HG03060 (cell line): ENCODE results near the gene HS3ST1.

Experiments used
- ATAC-seq: cut with Tn5 transposase; IDR thresholded peaks from one replicate; pipeline ENCODE4 v1.9.1; 2021; ENCODE audit warnings: low read depth, moderate number of reproducible peaks; ENCODE audit not compliant: unreplicated experiment

The HS3ST1 gene

GRCh38 chr4:11436084-11436483, 7.4 kb upstream of the HS3ST1 start:
- no peak for ATAC-seq

DNA sequence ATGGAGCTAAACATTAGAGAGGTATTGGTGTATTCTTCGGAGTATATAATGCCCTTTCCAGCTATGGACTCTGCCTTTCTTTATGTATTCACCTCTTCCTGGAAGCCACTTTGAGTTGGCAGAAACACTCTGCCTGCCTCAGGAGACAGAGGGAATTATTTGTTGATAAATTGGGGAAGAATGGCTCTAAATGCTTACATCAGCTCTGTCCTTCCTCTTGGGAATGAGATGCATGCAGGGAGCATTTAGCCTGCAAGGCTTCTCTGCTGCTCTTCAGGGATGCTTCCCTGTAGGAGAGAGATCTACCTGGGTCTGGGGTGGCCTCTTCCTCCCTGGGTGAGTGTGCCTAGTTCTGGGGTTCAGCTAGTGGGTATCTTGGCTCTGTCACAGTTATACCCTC, 6.9 kb upstream of the HS3ST1 start:
- no peak for ATAC-seq

- ATAC-seq = no peak
Observed at GRCh38 chr4:11431111-11431510, 2.4 kb upstream of the HS3ST1 start.

DNA sequence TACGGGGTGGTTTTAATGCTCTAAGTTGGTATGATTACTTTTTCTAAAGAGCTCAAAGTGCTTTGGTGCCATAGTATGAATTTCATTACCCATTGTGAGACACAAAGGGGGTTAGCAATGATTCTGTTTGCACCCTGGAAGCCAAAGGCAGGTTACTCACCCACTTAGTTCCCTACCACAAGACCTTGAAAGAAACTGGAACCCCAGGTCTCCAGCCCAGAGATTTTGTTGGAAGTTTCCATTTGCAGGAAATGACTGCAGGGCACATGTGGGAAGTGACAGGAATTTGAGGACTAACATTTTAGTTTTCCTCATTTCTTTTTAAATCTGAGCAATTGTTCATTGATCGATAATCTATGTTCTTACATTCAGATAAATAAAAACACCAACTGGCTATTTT, 1.8 kb upstream of the HS3ST1 start:
- no peak for ATAC-seq

GRCh38 chr4:11429699-11430045, 978 bp upstream of the HS3ST1 start:
- no peak for ATAC-seq

DNA sequence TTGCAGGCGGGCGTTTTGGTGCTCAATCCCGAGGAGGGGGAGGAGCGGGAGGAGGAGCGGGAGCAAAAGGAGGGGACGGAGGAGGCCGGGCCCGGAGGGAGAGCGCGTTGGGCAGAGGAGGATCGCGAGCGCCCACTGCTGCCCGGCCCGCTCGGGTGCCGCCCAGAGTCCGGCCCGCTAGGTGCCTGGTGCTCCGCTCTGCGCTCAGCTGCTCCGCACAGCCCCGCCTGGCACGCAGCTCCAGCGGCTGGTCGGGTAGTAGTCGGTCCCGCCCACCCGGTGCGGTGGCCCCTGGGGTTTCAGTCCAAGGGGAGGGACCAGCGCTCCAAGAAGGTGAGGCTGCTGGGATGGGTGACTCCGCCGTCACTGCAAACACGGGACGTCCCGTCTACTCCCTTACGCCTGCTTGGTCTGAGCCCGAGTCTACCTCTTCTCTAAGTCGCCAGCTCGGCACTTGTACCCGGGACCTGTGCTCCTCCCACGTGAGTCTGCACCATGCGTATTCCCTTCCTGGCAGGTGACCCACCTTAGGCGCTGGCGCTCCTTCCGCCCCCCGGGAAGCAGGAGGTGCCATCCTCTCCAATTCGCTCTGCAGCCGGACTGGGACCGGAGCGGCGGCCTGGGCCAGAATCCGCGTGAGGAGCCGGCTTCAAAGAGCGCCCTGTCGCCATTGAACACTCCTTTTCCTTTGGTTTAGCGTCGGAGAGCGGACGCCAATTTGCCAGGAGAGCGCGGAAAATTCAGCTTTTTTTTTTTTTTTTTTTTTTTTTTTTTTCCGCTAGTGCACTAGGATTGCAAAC, 405 bp upstream of the HS3ST1 start:
- peak; percentile 43 for ATAC-seq

DNA sequence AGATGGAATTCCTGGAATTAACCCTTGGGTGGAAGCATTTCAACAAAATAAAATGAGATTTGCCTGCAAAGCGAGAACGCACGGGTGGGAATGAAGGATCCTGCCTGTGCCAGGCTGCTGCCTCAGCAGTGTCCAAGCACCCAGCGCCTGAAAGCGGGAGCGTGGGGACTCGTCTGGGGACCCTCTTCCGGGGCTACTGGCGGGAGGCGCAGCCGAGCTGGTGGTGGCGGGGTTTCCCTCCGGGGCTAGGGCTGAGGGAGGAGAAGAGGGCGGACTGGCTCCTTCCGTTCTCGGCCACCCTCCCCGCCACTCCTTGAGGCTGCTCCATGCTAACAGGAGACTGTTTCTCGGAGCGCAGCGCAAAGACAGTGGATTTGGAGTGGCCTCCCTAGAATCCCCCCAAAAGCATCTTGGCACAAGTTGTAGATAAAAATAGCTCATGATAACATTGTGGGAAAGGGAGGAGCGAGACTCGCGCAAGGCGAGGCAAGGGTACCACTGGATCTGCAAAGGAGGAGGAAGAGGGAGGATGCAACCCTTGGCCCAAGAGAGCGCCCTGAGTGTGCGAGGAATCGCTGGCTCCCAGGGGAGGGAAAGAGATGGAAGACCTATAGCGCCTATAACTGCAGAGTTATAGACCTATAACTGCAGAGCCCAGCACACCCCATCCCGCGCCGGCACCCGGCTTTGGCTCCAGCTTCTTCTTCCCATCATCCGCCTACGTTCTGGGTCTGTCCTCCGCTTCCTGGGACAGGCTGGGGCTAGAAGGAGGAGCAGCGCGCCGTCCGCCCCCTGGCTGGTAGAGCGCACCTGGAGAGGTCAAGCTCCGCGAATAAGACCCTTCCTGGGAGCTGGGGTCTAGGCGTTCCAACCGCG, 1.3 kb downstream of the HS3ST1 start:
- no peak for ATAC-seq

DNA sequence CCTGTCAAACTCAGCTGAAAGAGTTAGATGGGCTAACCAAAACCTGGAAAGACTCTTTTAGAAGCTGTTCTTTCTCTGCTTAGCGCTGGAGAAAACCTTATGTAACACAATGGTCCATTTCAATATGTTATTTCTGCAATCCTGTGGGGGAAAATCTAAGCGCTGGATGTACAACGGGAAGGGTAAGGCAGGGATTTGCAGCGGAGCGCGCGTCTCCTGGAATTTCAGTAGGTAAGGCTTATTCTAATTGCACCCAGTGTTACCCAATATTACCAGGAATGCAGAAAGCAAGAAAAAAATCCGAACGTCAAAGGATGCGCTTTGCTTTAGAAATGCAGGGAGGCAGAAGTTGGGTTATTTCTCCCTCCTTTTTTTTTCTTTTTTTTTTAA, 2.0 kb downstream of the HS3ST1 start:
- ATAC-seq = no peak

DNA sequence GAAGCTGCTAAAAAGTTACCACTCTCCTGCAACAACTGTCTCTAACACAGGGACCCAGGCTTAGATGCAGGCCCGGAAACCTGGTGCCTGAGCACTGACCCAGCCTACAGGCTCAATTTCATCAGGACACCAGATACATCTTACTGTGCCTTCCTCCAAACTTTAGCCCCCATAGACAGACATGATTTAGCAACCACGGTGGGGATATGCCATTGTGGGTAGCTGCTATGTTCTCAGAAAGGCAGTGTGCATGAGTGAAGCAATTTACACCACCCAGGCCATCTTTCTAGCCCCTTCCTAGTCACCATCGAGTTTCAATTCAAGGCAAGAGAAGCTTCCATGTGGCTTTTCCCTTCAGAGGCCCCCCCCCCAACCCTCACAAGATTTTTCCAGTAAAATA, 2.7 kb downstream of the HS3ST1 start:
- ATAC-seq = no peak

GRCh38 chr4:11424856-11425255, 3.8 kb downstream of the HS3ST1 start:
- ATAC-seq = no peak

DNA sequence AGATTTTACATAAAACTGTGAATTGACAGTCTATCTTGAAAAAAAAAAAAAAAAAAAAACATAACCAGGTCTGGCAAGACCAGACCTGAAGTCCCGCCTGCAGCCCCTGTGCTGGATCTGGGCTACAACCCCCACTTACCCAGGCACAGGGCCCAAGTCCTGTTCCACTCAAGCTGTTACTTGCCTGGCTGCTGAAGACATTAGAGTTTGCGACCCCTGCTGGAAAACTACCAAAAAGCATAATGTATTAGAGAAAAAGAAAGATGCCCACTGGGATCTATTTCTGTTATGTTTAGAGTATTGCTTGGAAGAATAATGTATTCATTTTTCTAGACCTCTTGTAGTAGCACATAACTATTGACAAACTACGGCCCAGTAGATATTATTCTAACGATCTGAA, 4.7 kb downstream of the HS3ST1 start:
- no peak for ATAC-seq

DNA sequence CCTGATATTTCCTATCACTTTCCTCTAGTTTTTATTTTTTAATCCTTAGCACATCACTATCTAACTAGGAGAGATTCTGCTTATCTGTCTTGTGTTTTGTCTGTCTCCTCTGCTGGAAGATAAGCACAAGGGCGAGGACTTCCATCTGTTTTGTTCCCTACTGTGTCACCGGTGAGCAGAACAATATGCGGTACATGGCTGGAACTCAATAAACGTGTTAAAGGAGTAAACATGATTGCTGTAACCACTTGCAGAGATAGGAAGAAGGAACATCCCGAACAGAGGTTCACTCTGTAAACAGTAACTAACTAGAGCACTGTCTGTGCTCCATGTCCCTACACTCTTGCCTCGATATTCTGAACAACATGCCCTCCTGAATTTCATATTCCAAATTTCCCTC, 5.2 kb downstream of the HS3ST1 start:
- no peak for ATAC-seq

DNA sequence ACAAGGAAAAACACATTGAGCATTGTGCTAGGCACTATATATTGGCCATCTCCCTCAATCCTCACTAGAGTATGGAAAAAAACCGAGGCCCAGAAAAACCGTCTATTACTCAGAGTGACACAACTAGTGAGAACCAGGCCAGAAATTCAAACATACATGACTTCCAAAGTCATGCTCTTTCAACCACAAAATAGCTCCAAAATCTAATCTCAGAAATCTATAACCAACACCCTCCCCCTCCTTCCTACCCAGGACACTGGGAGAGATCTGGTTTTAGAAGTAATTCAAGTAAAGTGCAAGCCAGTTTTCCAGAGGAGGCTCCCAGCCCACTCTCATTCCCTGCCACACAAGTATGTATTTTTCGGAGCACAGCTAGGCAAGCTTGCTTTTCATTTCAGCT, 7.6 kb downstream of the HS3ST1 start:
- ATAC-seq = no peak

GRCh38 chr4:11420327-11420726, 8.4 kb downstream of the HS3ST1 start:
- no peak for ATAC-seq

DNA sequence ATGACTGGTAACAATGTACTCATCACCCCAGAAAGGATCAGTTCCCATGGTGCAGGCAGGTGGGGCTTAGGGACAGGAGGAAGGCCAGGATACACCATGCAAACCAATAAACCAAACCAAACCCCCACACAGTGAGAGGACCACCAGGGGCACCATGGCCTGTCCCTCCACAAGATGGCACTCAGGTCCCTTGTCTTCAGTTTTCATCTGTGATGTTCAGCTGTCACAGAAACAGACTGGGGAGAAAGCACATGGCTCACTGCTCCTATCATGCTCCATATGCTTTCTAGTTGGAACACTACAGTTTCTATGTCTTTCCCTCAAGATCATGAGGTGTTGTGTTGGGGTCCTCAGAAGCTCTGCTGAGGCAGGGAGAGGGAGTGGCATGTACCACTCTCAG, 10.1 kb downstream of the HS3ST1 start:
- no peak for ATAC-seq

DNA sequence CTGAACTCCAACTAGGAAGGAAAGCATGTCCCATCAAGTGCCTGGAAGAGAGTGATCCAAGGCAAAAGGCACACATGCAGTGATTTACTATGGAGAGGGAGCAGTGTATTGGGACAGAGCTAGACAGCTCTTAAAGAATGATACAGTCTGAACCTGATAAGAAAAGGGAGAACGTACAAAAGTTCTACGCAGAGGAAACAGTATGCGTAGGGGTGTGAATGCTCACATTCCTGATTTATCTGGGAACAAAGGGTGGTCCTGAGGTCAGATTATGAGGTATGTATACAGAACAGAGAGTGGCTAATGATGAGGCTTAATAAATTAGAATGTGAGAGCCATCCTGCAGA, 12.0 kb downstream of the HS3ST1 start:
- no peak for ATAC-seq

GRCh38 chr4:11416071-11416766, 12.5 kb downstream of the HS3ST1 start:
- peak; percentile 24 for ATAC-seq

- ATAC-seq = peak; percentile 72
Observed at GRCh38 chr4:11415409-11416070, 13.2 kb downstream of the HS3ST1 start.

DNA sequence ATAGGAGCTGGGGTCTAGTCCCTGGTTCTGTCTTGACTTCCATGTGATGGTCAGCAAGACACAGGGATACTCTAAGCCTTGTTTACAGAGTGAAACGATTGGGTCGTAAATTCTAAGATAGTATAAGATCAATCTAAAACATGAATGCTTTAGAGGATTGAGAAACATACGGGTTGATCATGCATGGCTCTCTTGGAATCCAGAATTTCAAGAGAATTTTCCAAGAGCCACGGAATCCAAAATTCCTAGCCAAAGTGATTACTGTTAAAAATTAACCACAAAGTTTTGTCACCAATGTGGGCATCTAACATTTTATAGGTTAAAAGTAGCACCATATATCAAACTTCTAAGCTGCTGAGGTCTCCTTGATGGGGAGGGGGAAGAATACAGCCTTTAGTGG, 16.5 kb downstream of the HS3ST1 start:
- ATAC-seq = no peak

DNA sequence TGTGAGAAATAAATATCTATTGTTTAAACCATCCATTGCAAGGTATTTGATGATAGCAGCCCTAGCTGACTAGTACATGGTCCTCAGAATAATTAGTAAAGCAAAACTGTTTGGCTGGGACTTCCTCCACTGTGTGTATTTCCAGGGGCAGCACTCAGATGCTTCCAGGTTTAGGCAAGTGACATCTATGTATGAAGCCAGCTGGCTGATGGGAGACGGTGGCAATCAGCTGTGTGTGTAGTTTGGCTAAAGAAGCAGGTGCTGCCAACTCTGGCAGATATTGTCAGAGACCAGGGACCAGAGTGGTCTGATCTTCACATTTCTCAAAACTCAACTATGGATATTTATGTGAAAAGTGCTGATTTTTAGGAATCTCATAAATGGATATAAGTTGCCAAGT, 19.1 kb downstream of the HS3ST1 start:
- no peak for ATAC-seq
